Stimulated activated CD8-positive, alpha-beta memory T cell treated with anti-CD3 and anti-CD28 coated beads, Interleukin-15, amount 100 ng/mL, for 4 hours (primary cell): ENCODE results near the gene SELENON.

Source experiments
- DNase-seq, 2 donors: peaks; one replicate each; pipeline ENCODE4 v3.0.0-alpha.2; 2020; ENCODE audit warnings: low read depth in 2 of 2

Gene SELENON

GRCh38 chr1:25810341-25811299 lies 10.6 kb downstream of the SELENON start:
- peak; percentile 43 to 45 for DNase-seq

DNA sequence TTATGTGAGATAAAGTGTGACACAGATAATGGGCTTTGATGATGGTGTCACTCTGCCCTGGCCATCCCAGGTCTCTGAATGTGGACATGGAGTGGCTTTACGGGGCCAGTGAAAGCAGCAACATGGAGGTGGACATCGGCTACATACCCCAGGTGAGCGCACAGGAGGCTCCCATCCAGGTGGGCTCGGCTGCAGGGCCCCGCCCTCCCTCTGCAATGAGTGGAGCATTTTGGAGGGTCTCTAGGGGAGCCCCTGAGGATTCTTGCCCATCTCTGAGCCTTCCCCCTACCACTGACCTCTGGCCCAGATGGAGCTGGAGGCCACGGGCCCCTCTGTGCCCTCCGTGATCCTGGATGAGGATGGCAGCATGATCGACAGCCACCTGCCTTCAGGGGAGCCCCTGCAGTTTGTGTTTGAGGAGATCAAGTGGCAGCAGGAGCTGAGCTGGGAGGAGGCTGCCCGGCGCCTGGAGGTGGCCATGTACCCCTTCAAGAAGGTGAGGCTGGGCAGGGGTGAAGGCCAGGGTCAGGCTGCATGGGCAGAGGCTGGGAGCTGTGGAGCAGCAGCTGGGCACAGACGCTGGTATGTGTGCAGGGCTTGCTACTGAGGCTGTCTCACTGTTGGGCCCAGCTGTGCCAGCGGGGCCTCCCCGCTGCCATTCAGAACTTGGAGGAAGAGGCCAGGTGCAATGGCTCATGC lies 11.5 kb downstream of the SELENON start:
- no peak for DNase-seq

DNA sequence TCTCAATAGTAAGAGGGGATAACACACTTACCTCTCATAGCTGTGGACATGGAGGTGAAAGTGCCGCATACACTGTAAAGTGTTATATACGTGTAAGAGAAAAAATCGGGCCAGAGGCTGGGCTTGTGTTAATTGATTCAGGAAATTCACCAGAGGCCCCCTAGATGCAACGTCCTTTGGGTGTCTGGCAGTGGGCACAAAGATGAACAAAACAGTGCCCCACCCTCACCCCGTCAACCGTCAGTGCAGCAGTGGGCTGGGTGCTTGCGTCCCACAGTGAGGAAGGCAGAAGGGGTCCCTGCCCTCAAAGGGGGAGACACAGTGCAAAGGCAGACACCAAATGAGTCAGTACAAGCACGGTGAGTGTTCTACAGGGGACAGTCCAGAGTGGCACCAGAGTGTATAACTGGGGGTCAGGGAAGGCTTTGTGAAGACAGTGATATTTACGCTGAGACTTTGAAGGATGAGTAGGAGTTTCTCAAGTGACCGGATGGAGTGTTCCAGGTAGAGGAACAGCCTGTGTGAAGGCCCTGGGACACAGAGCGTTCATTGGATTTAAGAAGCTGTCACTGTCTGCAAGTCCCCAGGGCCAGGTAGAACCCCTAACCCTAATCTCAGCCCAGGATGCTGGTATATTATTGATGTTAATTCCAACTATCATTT lies 13.2 kb downstream of the SELENON start:
- no peak for DNase-seq

DNA sequence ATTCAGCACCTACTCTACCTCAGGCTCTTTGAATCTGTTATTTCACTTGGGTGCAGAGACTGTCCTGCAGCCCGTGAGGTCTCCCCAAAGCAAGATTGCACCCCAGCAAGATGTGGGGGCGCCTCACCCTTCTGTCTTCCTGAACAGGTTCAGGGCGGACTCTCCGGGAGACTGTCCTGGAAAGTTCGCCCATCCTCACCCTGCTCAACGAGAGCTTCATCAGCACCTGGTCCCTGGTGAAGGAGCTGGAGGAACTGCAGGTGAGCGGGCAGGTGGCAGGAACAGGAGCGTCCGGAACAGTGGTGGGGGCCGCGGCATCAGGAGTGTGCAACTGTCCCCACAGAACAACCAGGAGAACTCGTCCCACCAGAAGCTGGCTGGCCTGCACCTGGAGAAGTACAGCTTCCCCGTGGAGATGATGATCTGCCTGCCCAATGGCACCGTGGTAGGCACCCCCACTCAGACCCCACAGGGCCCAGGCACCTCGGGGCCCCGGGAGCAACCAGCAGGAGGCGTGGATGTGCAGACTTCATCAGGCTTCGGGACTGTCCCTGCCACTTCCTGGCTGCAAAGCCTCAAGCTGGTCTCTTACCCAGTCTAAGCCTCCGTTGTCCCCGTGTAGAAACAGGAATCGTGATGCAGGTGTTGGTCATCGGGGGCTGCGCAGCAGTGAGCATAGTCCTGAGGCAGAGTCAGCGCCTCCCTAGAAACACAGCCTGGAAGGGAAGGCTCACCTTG lies 13.9 kb downstream of the SELENON start:
- DNase-seq, result no peak

DNA sequence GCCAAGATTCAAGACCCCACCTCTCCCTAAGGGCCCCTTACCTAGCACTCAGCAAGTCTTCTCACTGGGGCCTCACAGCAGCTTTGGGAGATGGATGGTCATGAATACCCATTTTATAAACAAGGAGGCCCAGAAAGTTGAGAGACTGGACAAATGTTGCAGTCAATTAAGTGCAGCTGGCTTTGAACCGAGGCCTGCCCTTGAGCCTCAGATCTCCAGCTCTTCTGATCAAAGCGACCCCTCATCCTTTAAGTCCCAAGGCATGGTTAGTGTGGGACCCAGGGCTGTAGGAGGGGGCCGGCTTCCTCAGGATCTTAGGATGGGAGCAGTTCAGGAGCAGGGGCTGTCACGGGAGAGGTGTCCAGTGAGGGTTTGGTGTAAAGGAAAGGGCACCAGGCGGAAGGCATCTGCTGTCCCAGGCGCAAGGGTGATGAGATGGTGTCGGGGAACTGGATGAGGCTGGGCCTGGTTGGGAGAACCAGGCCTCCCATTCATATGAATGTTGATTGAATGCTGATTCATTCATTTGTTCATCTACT lies 14.6 kb downstream of the SELENON start:
- DNase-seq, result no peak

DNA sequence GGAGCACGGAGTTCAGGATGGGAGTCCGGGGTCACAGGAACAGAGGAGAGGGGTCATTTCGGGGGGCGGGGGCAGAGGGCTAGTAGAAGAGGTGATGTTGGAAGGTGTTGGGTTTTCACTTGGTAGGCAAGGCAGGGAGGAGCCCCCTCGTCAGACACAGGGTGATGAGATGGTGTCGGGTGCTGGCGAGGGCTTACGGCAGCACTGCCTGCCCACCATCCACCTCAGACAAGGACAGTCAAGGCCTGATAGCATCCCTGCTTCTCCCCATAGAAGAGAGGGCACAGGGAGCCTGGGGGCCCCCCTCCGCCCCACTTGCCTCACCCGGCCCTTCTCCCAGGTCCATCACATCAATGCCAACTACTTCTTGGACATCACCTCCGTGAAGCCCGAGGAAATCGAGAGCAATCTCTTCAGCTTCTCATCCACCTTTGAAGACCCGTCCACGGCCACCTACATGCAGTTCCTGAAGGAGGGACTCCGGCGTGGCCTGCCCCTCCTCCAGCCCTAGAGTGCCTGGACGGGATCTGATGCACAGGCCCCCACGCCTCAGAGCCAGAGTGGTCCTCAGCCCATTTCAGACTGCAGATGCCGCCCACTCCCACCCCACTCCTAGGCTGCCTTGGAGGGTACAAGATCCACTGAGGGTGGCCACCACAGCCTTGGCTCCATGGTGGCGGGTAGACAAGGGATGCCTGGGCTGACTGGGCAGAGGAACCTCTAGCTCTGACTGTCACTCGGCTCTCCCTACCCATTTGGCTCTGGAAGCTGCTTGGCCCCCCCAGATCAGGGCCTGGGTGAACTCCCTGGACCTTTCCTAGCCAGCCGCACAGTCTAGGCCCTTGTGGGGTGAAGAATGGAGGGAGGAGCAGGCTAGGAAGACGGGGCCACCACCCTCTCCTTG lies 15.5 kb downstream of the SELENON start:
- no peak for DNase-seq

GRCh38 chr1:25816112-25816718 lies 16.2 kb downstream of the SELENON start:
- DNase-seq, result no peak

DNA sequence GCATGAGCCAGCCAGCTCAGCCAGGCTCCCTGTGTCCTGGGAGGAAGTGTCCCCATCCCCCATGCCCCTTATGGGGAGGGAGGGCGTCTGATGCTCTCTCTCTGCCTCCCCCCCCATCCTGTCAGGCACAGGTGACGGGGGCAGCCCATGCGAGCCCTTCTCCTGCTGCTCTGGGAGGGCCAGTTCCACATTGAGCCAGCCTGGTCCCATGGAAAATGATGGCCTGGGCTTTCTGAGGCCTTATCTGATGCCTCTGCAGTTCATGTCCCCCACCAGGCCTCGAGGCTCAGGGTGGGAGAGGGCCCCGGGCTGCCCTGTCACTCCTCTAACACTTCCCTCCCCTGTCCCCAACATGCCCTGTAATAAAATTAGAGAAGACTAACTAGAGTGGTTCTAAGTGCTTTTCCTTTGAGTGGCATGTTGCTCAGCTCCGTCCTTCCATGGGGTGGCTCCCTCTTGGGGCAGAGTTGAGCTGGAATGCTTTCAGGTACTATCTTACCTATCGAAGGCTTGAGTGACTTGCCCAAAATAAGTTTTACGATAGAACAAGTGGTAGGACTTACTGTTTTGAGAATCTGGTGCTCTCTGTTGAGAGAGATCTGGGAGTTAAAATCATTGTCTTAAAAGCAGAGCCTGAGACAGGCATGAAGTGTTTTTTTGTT lies 18.0 kb downstream of the SELENON start:
- no peak for DNase-seq

DNA sequence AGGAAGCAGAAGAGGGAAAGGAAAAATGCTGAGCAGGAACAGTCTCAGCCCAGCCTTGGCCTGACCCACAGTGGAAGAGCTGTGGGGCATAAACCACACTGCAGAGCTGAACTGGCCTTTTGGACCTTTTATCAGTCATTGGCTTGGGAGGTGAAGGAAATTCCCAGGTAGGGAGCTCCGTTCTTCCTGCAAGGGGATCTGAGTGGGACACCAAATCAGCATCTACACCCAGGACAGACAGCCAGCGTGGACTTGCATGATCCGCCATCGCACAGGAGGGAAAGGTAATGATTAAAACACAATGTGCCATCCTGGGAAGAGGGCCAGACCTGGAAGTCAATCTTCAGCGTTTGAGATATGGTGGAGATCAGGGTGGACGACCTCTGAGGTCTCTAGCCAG lies 18.6 kb downstream of the SELENON start:
- DNase-seq, result no peak

DNA sequence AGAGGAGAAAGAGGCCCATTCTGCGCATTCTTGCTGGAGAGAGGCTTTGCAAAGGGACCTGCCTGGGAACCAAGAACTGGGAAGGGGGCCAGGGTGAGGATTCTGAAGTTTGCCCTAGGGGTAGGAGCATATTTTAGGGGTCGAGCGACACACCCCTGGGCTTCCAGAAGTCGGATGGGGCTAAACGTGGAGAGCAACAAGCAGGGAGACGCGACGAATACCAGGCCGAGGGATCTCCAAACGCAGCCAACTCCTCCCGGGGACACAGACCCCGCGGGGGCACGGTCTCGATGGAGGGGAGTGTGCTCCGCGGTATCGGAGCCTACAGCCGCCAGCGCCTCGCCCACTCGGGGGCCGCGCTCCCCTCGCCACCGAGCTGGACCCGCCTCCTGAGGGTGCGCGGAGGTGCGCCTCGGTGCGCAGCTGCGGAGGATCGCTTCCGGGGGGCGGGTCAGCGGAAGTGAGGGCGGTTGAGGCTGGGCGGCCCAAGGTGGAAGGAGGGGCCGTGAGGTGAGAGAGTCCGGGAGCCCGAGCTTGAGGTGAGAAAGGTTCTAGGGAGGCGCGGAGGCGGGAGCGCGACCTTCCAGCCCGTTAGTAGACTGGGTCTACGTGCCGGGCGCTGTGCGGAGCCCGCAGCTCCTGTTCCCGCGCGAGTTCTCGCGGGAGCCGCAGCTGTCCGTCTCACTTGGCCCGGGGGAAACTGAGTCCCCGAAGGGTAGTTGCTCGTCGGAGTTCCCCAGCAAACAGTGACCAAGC lies 19.7 kb downstream of the SELENON start, which contains the start of gene MTFR1L:
Gene MTFR1L (plus strand): TSS at position 464 of the 756 bp plus-strand sequence. CDS start 3,151 bp downstream, outside the sequence.
- peak; percentile 89 to 90 for DNase-seq

- DNase-seq, result peak in 1 of 2 donors; percentile 50
These were observed 20.5 kb downstream of the SELENON start for GRCh38 chr1:25820247-25821111.

GRCh38 chr1:25821112-25821476 lies 21.1 kb downstream of the SELENON start:
- no peak for DNase-seq

GRCh38 chr1:25821630-25822091 lies 21.7 kb downstream of the SELENON start:
- no peak for DNase-seq

DNA sequence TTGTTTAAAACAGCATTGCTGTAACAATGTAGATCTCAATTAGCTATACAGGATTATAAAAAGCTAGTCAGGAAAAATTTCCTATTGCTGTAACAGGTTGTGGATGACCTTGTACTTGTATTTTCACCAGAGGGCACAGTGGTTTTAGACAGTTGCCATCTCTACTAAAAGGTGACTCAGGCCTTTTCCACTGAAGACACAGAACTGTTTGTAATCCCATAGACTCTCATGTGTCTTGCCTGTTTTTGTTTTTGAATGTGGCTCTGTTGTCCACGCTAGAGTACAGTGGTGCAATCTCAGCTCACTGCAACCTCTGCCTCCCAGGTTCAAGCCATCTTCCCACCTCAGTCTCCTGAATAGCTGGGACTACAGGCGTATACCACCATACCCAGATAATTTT lies 25.6 kb downstream of the SELENON start:
- no peak for DNase-seq

GRCh38 chr1:25826571-25826970 lies 26.6 kb downstream of the SELENON start:
- no peak for DNase-seq

- no peak for DNase-seq
These were observed 28.5 kb downstream of the SELENON start for GRCh38 chr1:25828491-25828890.

GRCh38 chr1:25829046-25829445 lies 29.1 kb downstream of the SELENON start:
- no peak for DNase-seq
